SHP77 (cell line): ENCODE data around the gene SYT1.
"Not testable (repeated sequence)": the region's sequence is repeated elsewhere in the genome, so short reads cannot be mapped to it uniquely, and the experiment has no call there.

Experiments
- DNase-seq, 2 experiments: peaks; one replicate each; lab custom pipeline; 2025; lab: John Stamatoyannopoulos, UW

Gene SYT1

DNA sequence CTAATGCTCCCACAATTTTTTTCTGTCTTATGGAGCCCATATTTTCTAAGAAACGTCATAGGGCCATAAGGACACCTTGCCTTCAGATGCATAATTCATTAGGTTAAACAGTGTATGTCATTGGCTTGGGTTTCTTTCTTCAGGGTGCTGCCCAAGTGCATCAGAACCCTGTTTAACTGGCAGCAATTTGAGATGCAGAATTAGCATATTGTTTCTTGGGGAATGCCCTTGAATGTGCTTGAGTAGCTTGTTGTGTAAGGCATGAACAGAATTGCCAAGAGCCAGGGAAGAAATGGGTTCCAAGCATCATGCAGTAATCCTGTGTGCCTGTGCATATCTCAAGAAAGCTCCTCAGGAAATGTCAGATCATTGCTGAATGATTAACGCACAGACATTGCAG, 277.2 kb downstream of the SYT1 start:
- DNase-seq = no peak

- DNase-seq = no peak
These were observed 279.2 kb downstream of the SYT1 start for GRCh38 chr12:79143803-79144202.

DNA sequence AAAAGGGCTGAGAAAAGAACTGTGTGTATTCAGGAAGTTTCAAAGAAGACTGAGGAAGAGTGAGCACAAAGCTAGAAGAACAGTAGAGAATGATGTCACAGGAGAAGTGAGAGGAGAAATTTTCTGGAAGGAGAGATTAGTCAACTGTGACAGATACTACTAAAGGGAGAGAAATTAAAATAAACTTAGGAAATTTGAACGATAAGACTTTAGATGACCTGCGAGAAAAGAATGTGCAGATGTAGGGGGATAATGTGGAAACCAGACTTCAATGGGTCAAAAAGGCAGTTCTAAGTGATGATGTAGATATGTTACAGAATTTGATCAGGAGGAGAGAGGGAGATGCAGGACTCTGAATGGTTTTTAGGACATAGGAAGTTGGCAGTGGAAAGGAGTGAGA, 287.4 kb downstream of the SYT1 start:
- DNase-seq = no peak

GRCh38 chr12:79155683-79156082, 291.1 kb downstream of the SYT1 start:
- DNase-seq = no peak

- no peak for DNase-seq
These were observed 292.4 kb downstream of the SYT1 start for GRCh38 chr12:79156846-79157463.

GRCh38 chr12:79161249-79161934, 296.8 kb downstream of the SYT1 start:
- DNase-seq = no peak

DNA sequence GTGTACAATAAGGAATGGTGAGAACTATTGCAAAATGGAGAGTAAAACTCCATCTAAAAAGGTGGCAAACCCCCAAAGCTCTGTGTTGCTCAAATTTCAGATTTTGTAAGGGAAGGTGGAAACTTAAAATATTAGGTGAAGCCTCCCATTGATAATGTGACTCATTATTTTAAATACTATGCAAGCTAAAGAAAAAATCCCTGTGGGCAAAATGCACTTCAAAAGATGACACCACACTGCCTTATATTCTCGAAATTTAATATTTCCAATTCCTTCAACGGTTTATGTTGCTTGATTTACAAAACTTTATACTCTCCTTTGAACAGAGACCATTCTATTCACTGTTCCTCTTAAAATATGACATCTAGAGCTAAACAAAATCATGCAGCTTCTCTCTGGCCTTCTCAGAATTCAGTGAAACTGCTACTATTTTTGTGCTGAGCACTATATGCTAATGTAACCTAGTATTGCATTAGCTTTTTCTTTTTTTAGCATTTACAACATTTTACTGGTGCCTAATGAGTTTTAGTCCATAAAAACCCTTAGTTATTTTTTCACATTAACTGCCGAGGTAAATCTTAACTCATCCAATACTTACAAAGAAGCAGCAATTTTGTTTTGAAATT, 297.7 kb downstream of the SYT1 start:
- DNase-seq = no peak

DNA sequence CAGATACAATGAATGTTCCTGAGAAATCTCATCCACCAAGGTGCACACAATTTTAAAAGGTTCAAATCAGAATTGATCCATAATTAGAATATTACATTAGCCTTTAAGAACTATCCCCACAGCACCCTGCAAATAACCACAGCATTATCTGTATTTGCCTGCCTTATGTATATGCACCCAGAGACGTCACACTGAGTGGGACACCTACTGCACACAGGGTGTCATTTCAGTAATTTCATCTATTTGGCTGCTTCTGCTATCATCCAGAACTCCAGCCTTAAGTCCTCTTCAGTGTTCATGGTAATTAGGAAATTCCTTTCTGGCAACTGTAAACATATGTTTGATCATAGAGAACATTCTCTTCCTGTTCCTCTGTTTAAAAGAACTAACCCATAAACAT, 298.4 kb downstream of the SYT1 start:
- DNase-seq = no peak

- no peak for DNase-seq
These were observed 300.3 kb downstream of the SYT1 start for GRCh38 chr12:79164890-79165289.

GRCh38 chr12:79168687-79169086, 304.1 kb downstream of the SYT1 start:
- DNase-seq = no peak

DNA sequence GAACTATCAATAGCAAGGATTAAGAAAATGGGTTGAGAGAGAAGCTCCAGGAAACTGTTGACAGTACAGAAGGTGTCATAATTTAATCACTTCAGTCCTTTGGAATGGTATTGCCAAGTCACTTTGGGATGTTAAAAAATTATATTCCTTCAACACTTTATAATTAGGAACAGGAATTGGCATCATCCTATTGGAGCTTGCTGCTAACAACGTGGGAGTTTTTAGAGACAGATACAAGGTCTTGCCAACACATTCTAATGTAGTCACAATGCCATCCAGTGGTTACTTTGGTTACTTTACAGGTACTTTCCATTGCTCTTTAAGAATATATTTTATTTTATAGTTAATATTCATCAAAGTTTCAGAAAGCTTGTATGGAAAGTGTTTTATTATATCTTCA, 310.1 kb downstream of the SYT1 start:
- no peak for DNase-seq

DNA sequence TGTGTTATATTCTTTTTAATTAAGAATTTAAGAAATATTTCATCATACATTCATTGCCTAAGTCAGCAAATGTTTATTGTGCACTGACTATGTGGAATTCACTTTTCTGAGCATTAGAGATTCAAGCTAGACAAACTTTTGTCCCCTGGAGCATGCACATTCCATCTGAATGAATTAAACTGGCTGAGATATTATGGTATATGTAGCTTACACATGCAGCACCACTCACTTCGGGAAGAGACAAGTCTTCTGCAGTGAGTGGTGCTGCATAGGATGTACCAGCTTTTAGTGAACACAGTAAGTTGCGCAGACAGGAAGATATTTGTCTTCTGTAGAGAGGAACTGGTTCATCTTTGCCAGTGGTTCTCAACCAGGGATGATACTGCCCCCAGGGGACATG, 318.4 kb downstream of the SYT1 start:
- no peak for DNase-seq

DNA sequence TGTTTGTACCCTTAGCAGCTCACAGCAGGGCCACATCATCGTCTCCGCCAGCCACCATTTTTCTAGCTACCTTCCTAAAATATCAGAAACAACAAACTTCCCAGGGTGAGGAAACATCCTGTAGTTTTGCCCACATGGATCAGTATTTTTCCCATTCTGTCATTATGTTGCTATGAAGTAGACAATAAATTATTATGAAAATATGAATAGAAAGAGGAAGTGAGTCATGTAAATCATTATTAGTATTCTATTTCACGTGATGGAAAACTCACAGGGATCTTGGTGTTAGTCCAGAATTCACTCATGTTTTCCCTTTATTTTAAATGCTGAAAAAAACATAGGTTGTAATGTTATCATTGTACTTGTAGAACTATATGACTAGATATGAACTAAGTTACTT, 319.4 kb downstream of the SYT1 start:
- DNase-seq = no peak

DNA sequence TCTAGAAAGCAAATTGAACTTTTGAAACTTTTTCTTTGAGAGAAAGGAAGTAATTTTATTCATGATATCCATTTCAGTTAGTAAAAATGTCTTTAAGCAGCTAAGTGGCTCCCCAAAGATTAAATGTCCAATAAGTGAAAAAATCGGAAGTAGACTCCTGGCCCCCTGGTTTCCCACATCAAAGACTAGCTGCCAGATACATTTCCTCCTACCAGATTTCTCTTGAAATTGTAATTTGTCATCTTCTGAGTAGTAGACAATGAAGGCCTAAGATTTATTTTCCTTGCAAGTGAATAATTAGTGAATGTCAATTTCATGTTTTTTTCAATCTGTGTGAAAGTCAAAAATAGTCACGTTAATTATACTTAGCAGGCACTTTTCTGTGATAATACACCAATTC, 321.9 kb downstream of the SYT1 start:
- DNase-seq = no peak

- DNase-seq = no peak
These were observed 322.5 kb downstream of the SYT1 start for GRCh38 chr12:79187032-79187431.

- DNase-seq = no peak
These were observed 326.8 kb downstream of the SYT1 start for GRCh38 chr12:79191391-79191790.

DNA sequence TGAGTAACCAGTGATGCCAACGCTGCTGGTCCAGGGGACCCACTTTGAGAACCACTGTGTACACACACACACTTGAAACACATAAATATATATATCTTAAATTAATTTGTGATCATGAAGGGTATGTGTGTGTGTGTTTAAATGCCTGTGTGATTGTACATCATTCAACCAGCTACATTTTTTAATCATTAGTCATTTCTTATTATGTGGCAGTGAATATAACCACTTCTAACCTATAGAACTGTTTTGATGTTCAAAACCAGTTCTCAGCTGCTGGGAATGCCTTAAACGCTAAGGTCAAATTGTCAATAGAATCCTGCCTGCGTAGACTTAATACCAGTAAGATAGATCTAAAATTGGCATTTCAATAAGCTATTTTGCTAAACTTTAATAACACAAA, 330.0 kb downstream of the SYT1 start:
- no peak for DNase-seq

DNA sequence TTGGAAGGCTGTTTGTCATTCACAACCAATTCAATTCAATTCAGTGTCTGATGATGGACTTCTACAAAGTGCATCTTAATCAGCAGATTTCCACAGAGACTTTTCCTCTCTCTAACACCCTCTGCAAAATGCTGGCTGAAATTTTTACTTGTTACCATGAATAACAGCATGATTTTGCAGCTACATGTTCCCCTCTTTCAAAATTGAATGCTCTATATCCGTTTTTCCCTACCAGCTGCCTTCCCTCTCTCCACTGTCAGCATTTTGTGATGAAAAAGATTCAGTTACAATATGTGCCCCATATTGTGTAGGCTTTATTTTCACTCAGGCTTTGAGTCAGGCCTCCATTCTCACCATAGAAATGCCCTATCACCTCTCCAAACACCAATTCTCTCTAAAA, 334.6 kb downstream of the SYT1 start:
- no peak for DNase-seq

GRCh38 chr12:79200176-79200575, 335.6 kb downstream of the SYT1 start:
- no peak for DNase-seq

- DNase-seq = no peak
These were observed 338.6 kb downstream of the SYT1 start for GRCh38 chr12:79203058-79203647.

DNA sequence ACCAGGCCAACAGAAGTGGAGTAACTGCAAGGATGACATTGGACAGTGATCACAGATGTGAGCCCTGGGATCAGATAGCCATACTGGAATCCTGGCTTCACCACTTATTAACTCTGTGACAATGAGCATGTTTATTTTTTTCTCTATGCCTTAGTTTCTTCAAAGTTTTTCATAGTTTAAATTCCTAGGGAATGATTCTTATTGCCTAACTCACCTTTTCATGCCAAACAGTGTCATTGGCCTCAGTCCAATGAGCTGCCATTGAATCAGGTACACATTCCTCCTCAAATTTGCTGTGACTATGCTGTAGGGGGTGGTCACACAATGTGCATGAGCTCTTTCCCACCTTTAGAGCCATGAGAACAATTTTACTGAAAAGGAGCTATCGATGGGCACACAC, 342.3 kb downstream of the SYT1 start:
- DNase-seq = no peak

DNA sequence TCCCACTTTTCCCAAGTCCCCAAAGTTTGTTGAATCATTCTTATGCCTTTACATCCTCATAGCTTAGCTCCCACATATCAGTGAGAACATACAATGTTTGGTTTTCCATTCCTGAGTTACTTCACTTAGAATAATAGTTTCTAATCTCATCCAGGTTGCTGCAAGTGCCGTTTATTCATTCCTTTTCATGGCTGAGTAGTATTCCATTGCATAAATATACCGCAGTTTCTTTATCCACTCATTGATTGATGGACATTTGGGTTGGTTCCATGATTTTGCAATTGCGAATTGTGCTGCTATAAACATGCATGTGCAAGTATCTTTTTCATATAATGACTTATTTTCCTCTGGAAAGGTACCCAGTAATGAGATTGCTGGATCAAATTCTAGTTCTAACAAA, 345.8 kb downstream of the SYT1 start:
- not testable (repeated sequence) for DNase-seq

- peak in 1 of 2 experiments; percentile 0 for DNase-seq
These were observed 352.7 kb downstream of the SYT1 start for GRCh38 chr12:79217306-79217705.
